ENCODE measurements around the gene PURA.

Gene PURA

DNA sequence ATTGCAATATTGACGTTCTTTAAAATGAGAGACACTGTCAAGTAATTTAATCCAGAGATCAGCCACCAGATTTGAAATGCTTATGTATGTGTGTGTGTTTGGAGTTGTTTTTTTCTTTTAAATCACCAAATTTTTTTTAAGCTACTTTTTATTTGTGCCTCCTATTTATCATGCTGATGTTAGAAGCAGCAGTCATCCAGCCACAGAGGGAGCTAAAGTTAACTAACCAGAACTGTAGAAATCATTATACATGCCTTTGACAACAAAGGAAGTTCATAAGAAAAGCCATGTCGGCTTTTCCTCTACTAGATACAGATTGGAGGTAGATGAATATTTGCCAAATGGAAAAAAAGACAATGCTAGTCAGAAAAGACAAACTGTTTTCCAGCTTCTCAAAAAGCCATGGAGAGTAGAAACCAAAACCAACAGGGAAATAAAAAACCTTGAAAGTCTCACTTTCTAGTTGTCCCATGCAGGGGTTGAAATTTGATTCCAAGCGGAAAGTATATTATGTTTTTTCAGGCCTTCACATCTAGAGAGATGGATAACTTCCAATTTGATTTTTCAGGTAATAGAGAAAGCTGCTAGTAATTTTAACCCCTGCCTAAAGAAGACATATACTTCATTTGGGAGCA, 4.5 kb downstream of the PURA start:
- no peaks in the 10 kb centered on the region for H3K27me3 ChIP-seq (ENCODE audit: control insufficient read depth, low read length)
- TF ChIP-seq, protein P1, sequence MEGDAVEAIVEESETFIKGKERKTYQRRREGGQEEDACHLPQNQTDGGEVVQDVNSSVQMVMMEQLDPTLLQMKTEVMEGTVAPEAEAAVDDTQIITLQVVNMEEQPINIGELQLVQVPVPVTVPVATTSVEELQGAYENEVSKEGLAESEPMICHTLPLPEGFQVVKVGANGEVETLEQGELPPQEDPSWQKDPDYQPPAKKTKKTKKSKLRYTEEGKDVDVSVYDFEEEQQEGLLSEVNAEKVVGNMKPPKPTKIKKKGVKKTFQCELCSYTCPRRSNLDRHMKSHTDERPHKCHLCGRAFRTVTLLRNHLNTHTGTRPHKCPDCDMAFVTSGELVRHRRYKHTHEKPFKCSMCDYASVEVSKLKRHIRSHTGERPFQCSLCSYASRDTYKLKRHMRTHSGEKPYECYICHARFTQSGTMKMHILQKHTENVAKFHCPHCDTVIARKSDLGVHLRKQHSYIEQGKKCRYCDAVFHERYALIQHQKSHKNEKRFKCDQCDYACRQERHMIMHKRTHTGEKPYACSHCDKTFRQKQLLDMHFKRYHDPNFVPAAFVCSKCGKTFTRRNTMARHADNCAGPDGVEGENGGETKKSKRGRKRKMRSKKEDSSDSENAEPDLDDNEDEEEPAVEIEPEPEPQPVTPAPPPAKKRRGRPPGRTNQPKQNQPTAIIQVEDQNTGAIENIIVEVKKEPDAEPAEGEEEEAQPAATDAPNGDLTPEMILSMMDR (IDR thresholded peaks at IDR 0.05; ENCODE audit: low read depth, low read length, poor library complexity, severe bottlenecking), result no peak
- TF ChIP-seq EZH2phosphoT487 (IDR thresholded peaks at IDR 0.05; ENCODE audit: borderline replicate concordance, low read length), result no peak
- peaks cover 22% of the 10 kb centered on the region for H3K36me3 ChIP-seq (ENCODE audit: control insufficient read depth, low read length)
- H3K79me2 ChIP-seq (ENCODE audit: control insufficient read depth, low read length), result peaks cover 80% of the 10 kb centered on the region
- 0 out of 2 replicates have a peak overlapping the region, but pooled peaks have one; percentile 7 for H3K4me2 ChIP-seq (ENCODE audit: low read length)
- H3F3A ChIP-seq (ENCODE audit: control insufficient read depth, insufficient read depth), result no peaks in the 10 kb centered on the region; the same call in 1 of the 2 replicates
- no peaks in the 10 kb centered on the region for H3K9me2 ChIP-seq (replicated peaks; ENCODE audit: control insufficient read depth, low read length)
- H3K4me3 ChIP-seq (ENCODE audit: low read length), result no peak overlapping the region
- peaks cover 25% of the 10 kb centered on the region for H3K4me1 ChIP-seq (ENCODE audit: control insufficient read depth, low read length)
- H4K20me1 ChIP-seq (ENCODE audit: control insufficient read depth, insufficient read depth, low read depth, low read length), result peaks cover 21% of the 10 kb centered on the region
- H3K27ac ChIP-seq (ENCODE audit: low read depth, low read length), result no peak overlapping the region
- no peaks in the 10 kb centered on the region for H3K9me3 ChIP-seq (ENCODE audit: control insufficient read depth, insufficient read depth, low read length)

DNA sequence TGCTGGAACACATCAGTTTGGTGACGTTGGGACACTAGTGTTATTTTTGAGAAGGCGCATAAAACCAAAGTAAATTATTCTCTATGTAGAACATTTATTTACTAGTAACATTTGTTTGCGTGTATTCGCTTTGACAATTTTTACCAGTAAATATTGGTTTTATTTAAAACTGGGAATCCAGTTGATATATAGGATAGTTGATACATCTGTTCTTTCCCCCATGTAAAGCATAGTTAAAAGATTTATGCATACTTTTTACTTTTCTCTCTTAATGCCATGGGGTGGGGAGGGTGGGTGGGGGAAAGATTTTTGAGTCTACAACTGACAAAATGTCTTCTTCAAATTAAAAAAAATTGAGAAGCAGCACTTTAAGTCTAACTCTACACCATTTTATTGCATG, 11.7 kb downstream of the PURA start, which contains the start of gene IGIP:
Gene IGIP, plus strand, starts transcription at position 301 of the 400 bp plus-strand sequence. CDS start 2,540 bp downstream, outside the sequence.
- Histone ChIP-seq H4K20me1 (ENCODE audit: control insufficient read depth, insufficient read depth, low read depth, low read length) (0 out of 2 replicates have a peak, but pooled peaks cover 3% of the 10 kb centered on the region), H3K36me3 (ENCODE audit: control insufficient read depth, low read length) (no peaks in the 10 kb centered on the region), H3K4me1 (ENCODE audit: control insufficient read depth, low read length) (peaks cover 2% of the 10 kb centered on the region)

DNA sequence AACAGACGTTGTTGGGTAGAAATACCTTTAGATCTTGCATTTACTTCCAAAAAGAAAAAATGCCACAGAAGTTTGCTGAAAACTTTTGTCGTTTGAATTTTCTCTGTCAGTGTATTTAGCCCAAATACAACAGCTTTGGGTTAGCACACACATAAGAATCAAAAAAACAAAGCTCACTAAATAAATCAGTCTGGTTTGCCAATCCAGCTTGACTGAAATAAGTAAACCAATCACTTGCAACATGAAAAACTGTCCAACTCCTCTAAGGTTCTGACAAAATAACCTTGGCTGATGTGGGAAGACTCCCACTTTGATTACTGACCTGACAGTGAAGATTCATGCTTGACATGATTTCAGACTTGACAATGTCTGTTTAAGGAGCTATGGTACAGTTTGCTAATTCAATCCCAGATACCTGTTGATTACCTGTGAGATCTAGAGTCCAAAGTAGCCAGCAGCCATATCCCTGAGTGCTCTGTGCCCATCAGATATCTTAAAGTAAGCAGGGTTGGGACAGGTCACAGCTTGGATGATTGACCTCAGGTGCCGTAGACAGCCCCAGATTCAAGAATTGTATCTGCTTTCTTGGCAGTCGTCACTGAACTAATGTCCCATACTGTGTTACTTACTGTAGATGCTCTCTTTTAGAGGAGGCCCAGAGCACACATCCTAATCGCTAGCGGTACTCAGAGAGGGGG, 12.6 kb downstream of the PURA start:
- H3K36me3 ChIP-seq (ENCODE audit: control insufficient read depth, low read length), result no peaks in the 10 kb centered on the region
- no peak overlapping the region for H3K4me2 ChIP-seq (ENCODE audit: low read length)
- H4K20me1 ChIP-seq (ENCODE audit: control insufficient read depth, insufficient read depth, low read depth, low read length), result 0 out of 2 replicates have a peak, but pooled peaks cover 3% of the 10 kb centered on the region
- no peaks in the 10 kb centered on the region for H3F3A ChIP-seq (ENCODE audit: control insufficient read depth, insufficient read depth)
- H3K27ac ChIP-seq (ENCODE audit: low read depth, low read length), result no peak overlapping the region
- no peaks in the 10 kb centered on the region for H3K27me3 ChIP-seq (ENCODE audit: control insufficient read depth, low read length)
- H3K9me3 ChIP-seq (ENCODE audit: control insufficient read depth, insufficient read depth, low read length), result no peaks in the 10 kb centered on the region
- no peaks in the 10 kb centered on the region for H3K9me2 ChIP-seq (replicated peaks; ENCODE audit: control insufficient read depth, low read length)
- H3K4me3 ChIP-seq (ENCODE audit: low read length), result no peak overlapping the region
- H3K4me1 ChIP-seq (ENCODE audit: control insufficient read depth, low read length), result peaks cover 10% of the 10 kb centered on the region
- no peak for TF ChIP-seq EZH2phosphoT487 (IDR thresholded peaks at IDR 0.05; ENCODE audit: borderline replicate concordance, low read length)
- TF ChIP-seq, protein P1 (IDR thresholded peaks at IDR 0.05; ENCODE audit: low read depth, low read length, poor library complexity, severe bottlenecking), result no peak
- peaks cover 42% of the 10 kb centered on the region for H3K79me2 ChIP-seq (ENCODE audit: control insufficient read depth, low read length)

More for the DNA sequence above, 11.7 kb downstream of the PURA start, which contains the start of gene IGIP:
- H3K4me3 ChIP-seq (ENCODE audit: low read length), result no peak within 1 kb of the TSS
- no peaks in the 10 kb centered on the region for H3F3A ChIP-seq (ENCODE audit: control insufficient read depth, insufficient read depth)
- no peaks in the 10 kb centered on the region for H3K27me3 ChIP-seq (ENCODE audit: control insufficient read depth, low read length)
- H3K9me2 ChIP-seq (replicated peaks; ENCODE audit: control insufficient read depth, low read length), result no peaks in the 10 kb centered on the region
- TF ChIP-seq, protein P1 (IDR thresholded peaks at IDR 0.05; ENCODE audit: low read depth, low read length, poor library complexity, severe bottlenecking), result no peak
- no peak for TF ChIP-seq EZH2phosphoT487 (IDR thresholded peaks at IDR 0.05; ENCODE audit: borderline replicate concordance, low read length)
- no peaks in the 10 kb centered on the region for H3K9me3 ChIP-seq (ENCODE audit: control insufficient read depth, insufficient read depth, low read length)
- H3K4me2 ChIP-seq (ENCODE audit: low read length), result no peak within 1 kb of the TSS
- peaks cover 50% of the 10 kb centered on the region for H3K79me2 ChIP-seq (ENCODE audit: control insufficient read depth, low read length)
- H3K27ac ChIP-seq (ENCODE audit: low read depth, low read length), result no peak within 1 kb of the TSS

Measured in DOHH2 (cell line).